Measurements from ENCODE around the gene ADGRD1. TPM values are rescaled to one million over a fixed set of nuclear protein-coding genes. Genes with fewer than 3 reads are reported as not detected.
A peak's percentile ranks its signal among the peaks of the same experiment; 100 is the strongest.

Gene ADGRD1
- total RNA-seq, 1 donor from 2014 or later = 35.8 TPM

DNA sequence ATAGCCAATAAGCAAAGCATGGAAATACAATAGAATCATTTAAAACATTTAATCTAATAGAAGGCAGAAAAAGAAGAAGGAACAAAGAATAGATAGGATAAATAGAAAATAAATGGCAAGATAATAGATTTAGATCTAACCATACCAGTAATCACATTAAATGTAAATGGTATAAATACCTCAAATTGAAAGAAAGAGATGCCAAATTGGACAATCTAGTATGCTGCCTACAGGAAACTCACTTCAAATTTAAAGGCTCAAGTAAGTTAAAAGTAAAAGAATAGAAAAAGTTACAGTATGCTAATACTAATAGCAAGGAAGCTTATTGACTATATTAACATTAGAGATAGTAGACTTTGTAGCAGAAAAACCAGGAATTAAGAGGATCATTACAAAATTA lies 41.8 kb upstream of the ADGRD1 start:
- no peak overlapping the region for H3K4me3 ChIP-seq
- DNase-seq (ENCODE audit: extremely low spot score in 2 of 2) = no peak
- no peak for TF ChIP-seq POLR2AphosphoS5 (IDR thresholded peaks at IDR 0.05; ENCODE audit: insufficient read depth in 1 of 2, low read depth in 1 of 2)
- TF ChIP-seq, protein P1, sequence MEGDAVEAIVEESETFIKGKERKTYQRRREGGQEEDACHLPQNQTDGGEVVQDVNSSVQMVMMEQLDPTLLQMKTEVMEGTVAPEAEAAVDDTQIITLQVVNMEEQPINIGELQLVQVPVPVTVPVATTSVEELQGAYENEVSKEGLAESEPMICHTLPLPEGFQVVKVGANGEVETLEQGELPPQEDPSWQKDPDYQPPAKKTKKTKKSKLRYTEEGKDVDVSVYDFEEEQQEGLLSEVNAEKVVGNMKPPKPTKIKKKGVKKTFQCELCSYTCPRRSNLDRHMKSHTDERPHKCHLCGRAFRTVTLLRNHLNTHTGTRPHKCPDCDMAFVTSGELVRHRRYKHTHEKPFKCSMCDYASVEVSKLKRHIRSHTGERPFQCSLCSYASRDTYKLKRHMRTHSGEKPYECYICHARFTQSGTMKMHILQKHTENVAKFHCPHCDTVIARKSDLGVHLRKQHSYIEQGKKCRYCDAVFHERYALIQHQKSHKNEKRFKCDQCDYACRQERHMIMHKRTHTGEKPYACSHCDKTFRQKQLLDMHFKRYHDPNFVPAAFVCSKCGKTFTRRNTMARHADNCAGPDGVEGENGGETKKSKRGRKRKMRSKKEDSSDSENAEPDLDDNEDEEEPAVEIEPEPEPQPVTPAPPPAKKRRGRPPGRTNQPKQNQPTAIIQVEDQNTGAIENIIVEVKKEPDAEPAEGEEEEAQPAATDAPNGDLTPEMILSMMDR (IDR thresholded peaks at IDR 0.05) = no peak
- no peak for TF ChIP-seq POLR2A (IDR thresholded peaks at IDR 0.05)
- H3K27me3 ChIP-seq = no peaks in the 10 kb centered on the region
- no peaks in the 10 kb centered on the region for H3K9me3 ChIP-seq
- no peaks in the 10 kb centered on the region for H3K36me3 ChIP-seq
- intact Hi-C loops (cut with DNase I) = no loop called here
- peaks cover 12% of the 10 kb centered on the region for H3K4me1 ChIP-seq
- no peak overlapping the region for H3K27ac ChIP-seq

DNA sequence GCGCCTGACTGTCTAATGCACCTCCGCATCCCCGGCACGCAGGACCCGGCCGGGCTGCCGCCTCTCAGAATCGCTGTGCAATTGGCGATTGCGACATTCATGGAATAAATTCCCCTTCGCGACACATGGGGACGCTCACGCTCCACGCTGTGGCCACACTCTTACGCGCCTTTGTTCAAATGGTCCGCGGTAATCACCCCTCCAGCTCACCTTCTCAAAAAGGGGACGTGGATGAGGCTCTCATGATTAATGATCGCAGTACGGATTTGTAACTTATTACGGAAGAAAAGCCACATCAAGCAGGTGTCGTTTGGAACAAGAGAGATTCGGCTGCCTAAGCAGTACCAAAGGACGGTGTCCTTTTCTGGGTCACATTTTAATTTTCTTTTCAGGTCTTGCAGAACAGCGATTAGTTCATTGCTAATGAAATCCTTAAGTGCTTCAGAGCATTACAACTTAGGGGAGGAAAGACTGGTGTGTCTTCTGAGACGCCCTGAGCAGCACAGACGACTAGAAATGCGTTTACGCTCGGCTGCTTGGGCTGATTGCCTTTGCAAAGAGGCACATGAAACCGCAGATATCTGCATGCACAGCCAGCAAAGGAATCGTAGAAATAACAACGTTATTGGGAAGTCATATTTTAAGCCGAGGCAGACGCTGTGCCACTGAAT lies 37.3 kb upstream of the ADGRD1 start:
- DNase-seq (ENCODE audit: extremely low spot score in 2 of 2) = no peak
- H3K9me3 ChIP-seq = no peaks in the 10 kb centered on the region
- H3K36me3 ChIP-seq = no peaks in the 10 kb centered on the region
- peaks cover 13% of the 10 kb centered on the region for H3K4me1 ChIP-seq
- H3K4me3 ChIP-seq = peak overlapping the region in 1 of 2 donors; percentile 36
- intact Hi-C loops (cut with DNase I) = no loop called here
- H3K27me3 ChIP-seq = no peaks in the 10 kb centered on the region
- TF ChIP-seq POLR2A (IDR thresholded peaks at IDR 0.05) (no peak), POLR2AphosphoS5 (IDR thresholded peaks at IDR 0.05; ENCODE audit: insufficient read depth in 1 of 2, low read depth in 1 of 2) (peak in 1 of 2 donors; percentile 46)
- TF ChIP-seq, protein P1 (IDR thresholded peaks at IDR 0.05) = peak; percentile 74 to 98 (median 78)
- H3K27ac ChIP-seq = peak overlapping the region; percentile 77

DNA sequence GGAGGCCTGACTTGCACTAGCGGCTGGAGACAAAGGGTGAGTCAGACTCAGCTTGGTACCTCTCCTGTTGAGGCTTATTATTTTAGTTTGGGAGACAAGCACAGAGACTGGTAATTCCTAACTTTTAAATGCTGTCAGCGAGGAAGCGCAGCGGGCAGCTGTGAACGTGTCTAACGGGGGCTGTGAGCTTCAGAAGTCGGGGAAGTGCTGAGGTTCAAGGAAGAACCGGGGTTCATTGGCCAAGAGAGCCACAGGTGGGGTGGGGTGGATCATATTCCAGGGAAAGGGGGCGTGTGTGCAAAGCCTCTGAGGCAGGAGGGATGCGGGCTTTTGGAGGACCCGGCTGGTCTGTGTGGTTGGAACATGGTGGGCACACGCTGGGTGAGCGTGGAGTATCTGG lies 36.1 kb upstream of the ADGRD1 start:
- intact Hi-C loops (cut with DNase I) = no loop called here
- TF ChIP-seq, protein P1 (IDR thresholded peaks at IDR 0.05) = no peak
- no peak for TF ChIP-seq POLR2A (IDR thresholded peaks at IDR 0.05)
- TF ChIP-seq POLR2AphosphoS5 (IDR thresholded peaks at IDR 0.05; ENCODE audit: insufficient read depth in 1 of 2, low read depth in 1 of 2) = no peak

DNA sequence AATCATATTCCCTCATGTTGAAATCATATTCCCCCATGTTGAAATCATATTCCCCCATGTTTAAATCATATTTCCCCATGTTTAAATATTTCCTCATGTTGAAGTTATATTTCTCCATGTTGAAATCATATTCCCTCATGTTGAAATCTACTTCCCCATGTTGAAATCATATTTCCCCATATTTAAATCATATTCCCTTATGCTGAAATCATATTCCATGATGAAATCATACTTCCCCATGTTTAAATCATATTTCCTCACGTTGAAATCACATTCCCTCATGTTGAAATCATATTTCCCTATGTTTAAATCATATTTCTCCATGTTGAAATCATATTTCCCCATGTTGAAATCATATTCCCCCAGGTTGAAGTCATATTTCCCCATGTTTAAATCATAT lies 34.6 kb upstream of the ADGRD1 start:
- Histone ChIP-seq H3K27me3 (no peaks in the 10 kb centered on the region), H3K27ac (no peak overlapping the region), H3K4me3 (no peak overlapping the region), H3K36me3 (no peaks in the 10 kb centered on the region), H3K9me3 (no peaks in the 10 kb centered on the region), H3K4me1 (peaks cover 25% of the 10 kb centered on the region)
- intact Hi-C loops (cut with DNase I) = no loop called here
- TF ChIP-seq, protein P1 (IDR thresholded peaks at IDR 0.05) = no peak
- TF ChIP-seq POLR2A (IDR thresholded peaks at IDR 0.05) = no peak
- TF ChIP-seq POLR2AphosphoS5 (IDR thresholded peaks at IDR 0.05; ENCODE audit: insufficient read depth in 1 of 2, low read depth in 1 of 2) = no peak
- DNase-seq (ENCODE audit: extremely low spot score in 2 of 2) = no peak

More for the DNA sequence above, 36.1 kb upstream of the ADGRD1 start:
- no peaks in the 10 kb centered on the region for H3K36me3 ChIP-seq
- H3K27me3 ChIP-seq = no peaks in the 10 kb centered on the region
- peaks cover 13% of the 10 kb centered on the region for H3K4me1 ChIP-seq
- H3K27ac ChIP-seq = no peak overlapping the region
- no peak for DNase-seq (ENCODE audit: extremely low spot score in 2 of 2)
- H3K9me3 ChIP-seq = no peaks in the 10 kb centered on the region
- no peak overlapping the region for H3K4me3 ChIP-seq

DNA sequence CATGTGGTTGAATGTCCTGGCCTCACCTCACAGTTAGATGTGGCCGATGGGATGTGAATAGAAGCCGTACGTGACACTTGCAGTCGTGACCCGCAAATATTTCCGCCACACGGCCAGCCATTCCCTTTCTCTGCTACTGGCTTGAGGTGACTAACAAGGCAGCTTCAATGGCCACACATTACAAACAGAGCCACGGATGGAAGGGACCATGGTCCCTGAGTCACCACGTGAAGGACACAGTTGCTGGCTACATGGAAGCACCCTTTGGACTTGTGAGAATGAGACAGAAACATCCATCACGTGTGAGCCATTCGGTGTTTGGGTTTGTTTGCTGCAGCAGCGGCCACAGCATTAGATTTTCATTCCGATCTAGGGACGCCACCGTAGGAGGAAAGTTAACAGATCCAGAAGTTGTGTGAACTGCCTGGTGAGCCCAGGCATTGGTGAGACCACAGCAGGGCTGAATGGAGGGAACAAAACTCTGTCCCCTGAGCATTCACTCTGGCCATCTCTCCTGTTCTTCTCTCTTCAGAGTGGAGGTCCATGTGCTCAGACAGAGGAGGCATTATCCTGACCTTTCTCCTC lies 33.5 kb upstream of the ADGRD1 start:
- H3K9me3 ChIP-seq = no peaks in the 10 kb centered on the region
- H3K36me3 ChIP-seq = no peaks in the 10 kb centered on the region
- no peak for DNase-seq (ENCODE audit: extremely low spot score in 2 of 2)
- H3K27ac ChIP-seq = peak overlapping the region; percentile 69
- no peak for TF ChIP-seq POLR2A (IDR thresholded peaks at IDR 0.05)
- H3K4me3 ChIP-seq = no peak overlapping the region
- no peaks in the 10 kb centered on the region for H3K27me3 ChIP-seq
- intact Hi-C loops (cut with DNase I) = no loop called here
- peaks cover 31% of the 10 kb centered on the region for H3K4me1 ChIP-seq

Measured in vagina (tissue), 2 donors.